ENCODE results near the gene SESTD1. TPM values are rescaled to one million over a fixed set of nuclear protein-coding genes. Genes with fewer than 3 reads are reported as not detected.

Gene SESTD1
- total and polyA plus RNA-seq, 7 experiments from 2014 or later: 1.2 to 23.2 (median 7.8) TPM

- H3K27ac Mint-ChIP-seq: no peak overlapping the region
Observed at GRCh38 chr2:179268277-179268925, 3.8 kb upstream of the SESTD1 start.

GRCh38 chr2:179266271-179266670 is 1.6 kb upstream of the SESTD1 start:
- H3K27me3 Mint-ChIP-seq: peaks cover 29 to 44% (median 35%) of the 10 kb centered on the region in 5 donors
- H3K4me3 ChIP-seq (ENCODE audit: low read length): no peak overlapping the region
- CTCF ChIA-PET: no interaction called here
- intact Hi-C loops (cut with micrococcal nuclease): loop anchor here (10.0 kb wide), 4 partner anchors 221 to 1071 kb away; partner anchors contain the start of genes OSBPL6 (in 1 of the 2), PJVK (in 1 of the 2) and PRKRA (in 1 of the 2)
- no peak overlapping the region for H3K27ac ChIP-seq (ENCODE audit: low read depth, low read length)
- ATAC-seq: no peak
- peaks cover 0 to 5% (median 0%) of the 10 kb centered on the region in 5 donors for H3K36me3 Mint-ChIP-seq
- H3K4me1 ChIP-seq (ENCODE audit: control insufficient read depth in 2 of 2, insufficient read depth in 2 of 2, low read length in 2 of 2): peaks cover 0 to 5% of the 10 kb centered on the region in 2 donors
- POLR2A ChIA-PET: no interaction called here
- H3K27me3 ChIP-seq (ENCODE audit: control insufficient read depth in 2 of 2, insufficient read depth in 2 of 2, low read length in 2 of 2): no peaks in the 10 kb centered on the region
- H3K36me3 ChIP-seq (ENCODE audit: control insufficient read depth in 2 of 3, insufficient read depth in 3 of 3, low read length in 3 of 3): no peaks in the 10 kb centered on the region
- peak overlapping the region in 2 of 9 donors; percentile 52 to 55 for H3K27ac Mint-ChIP-seq
- H3K9me3 Mint-ChIP-seq: peaks cover 0 to 3% (median 0%) of the 10 kb centered on the region in 11 donors
- no peaks in the 10 kb centered on the region for H3K9me3 ChIP-seq (ENCODE audit: control insufficient read depth in 2 of 3, low read length in 3 of 3)
- DNase-seq: no peak
- peak overlapping the region in 7 of 10 donors; percentile 12 to 91 (median 82) for H3K4me3 Mint-ChIP-seq
- H3K4me1 Mint-ChIP-seq: peaks cover 13 to 24% (median 19%) of the 10 kb centered on the region in 7 donors

More at GRCh38 chr2:179268277-179268925, 3.8 kb upstream of the SESTD1 start:
- no peaks in the 10 kb centered on the region for H3K9me3 Mint-ChIP-seq
- Histone ChIP-seq H3K27ac (ENCODE audit: low read depth, low read length) (no peak overlapping the region), H3K4me3 (ENCODE audit: low read length) (no peak overlapping the region), H3K4me1 (ENCODE audit: control insufficient read depth in 2 of 2, insufficient read depth in 2 of 2, low read length in 2 of 2) (peaks cover 0 to 5% of the 10 kb centered on the region in 2 donors), H3K27me3 (ENCODE audit: control insufficient read depth in 2 of 2, insufficient read depth in 2 of 2, low read length in 2 of 2) (no peaks in the 10 kb centered on the region), H3K36me3 (ENCODE audit: control insufficient read depth in 2 of 3, insufficient read depth in 3 of 3, low read length in 3 of 3) (no peaks in the 10 kb centered on the region), H3K9me3 (ENCODE audit: control insufficient read depth in 2 of 3, low read length in 3 of 3) (no peaks in the 10 kb centered on the region)
- DNase-seq: peak in 1 of 9 donors; percentile 27
- no peak overlapping the region for H3K4me3 Mint-ChIP-seq
- H3K36me3 Mint-ChIP-seq: no peaks in the 10 kb centered on the region
- ATAC-seq: no peak
- ChIA-PET CTCF (interaction anchor here (0.5 kb wide), 1 partner anchor 18 kb away, joined by 4 read pairs; no protein-coding TSS in a partner anchor), POLR2A (interaction anchor here (0.6 kb wide), 1 partner anchor 12 kb away, joined by 4 read pairs; no protein-coding TSS in a partner anchor)
- intact Hi-C loops (cut with micrococcal nuclease): loop anchor here (10.0 kb wide), 4 partner anchors 224 to 1074 kb away; partner anchors contain the start of genes OSBPL6 (in 1 of the 2), PJVK (in 1 of the 2) and PRKRA (in 1 of the 2)
- peaks cover 10 to 18% (median 16%) of the 10 kb centered on the region in 7 donors for H3K4me1 Mint-ChIP-seq
- H3K27me3 Mint-ChIP-seq: peaks cover 23 to 40% (median 26%) of the 10 kb centered on the region in 5 donors

- Histone ChIP-seq H3K36me3 (ENCODE audit: control insufficient read depth in 2 of 3, insufficient read depth in 3 of 3, low read length in 3 of 3) (no peaks in the 10 kb centered on the region), H3K4me1 (ENCODE audit: control insufficient read depth in 2 of 2, insufficient read depth in 2 of 2, low read length in 2 of 2) (peaks cover 0 to 5% of the 10 kb centered on the region in 2 donors), H3K27me3 (ENCODE audit: control insufficient read depth in 2 of 2, insufficient read depth in 2 of 2, low read length in 2 of 2) (no peaks in the 10 kb centered on the region), H3K9me3 (ENCODE audit: control insufficient read depth in 2 of 3, low read length in 3 of 3) (no peaks in the 10 kb centered on the region), H3K27ac (ENCODE audit: low read depth, low read length) (peak overlapping the region; percentile 21), H3K4me3 (ENCODE audit: low read length) (peak overlapping the region; percentile 42)
- H3K27me3 Mint-ChIP-seq: peaks cover 34 to 48% (median 38%) of the 10 kb centered on the region in 5 donors
- intact Hi-C loops (cut with micrococcal nuclease): loop anchor here (2.0 to 10.0 kb wide), 5 partner anchors 46 to 1070 kb away; partner anchors contain the start of genes OSBPL6 (in 1 of the 2), PJVK (in 1 of the 2) and PRKRA (in 1 of the 2)
- peak overlapping the region; percentile 59 to 91 (median 82) for H3K4me3 Mint-ChIP-seq
- H3K27ac Mint-ChIP-seq: peak overlapping the region in 4 of 9 donors; percentile 40 to 75 (median 52)
- ATAC-seq (peak; percentile 45), DNase-seq (peak in 1 of 9 donors; percentile 9)
- H3K9me3 Mint-ChIP-seq: peaks cover 0 to 3% (median 0%) of the 10 kb centered on the region in 11 donors
- H3K36me3 Mint-ChIP-seq: peaks cover 0 to 9% (median 0%) of the 10 kb centered on the region in 5 donors
- POLR2A ChIA-PET: no interaction called here
- CTCF ChIA-PET: no interaction called here
- H3K4me1 Mint-ChIP-seq: peaks cover 13 to 24% (median 19%) of the 10 kb centered on the region in 7 donors
Observed at GRCh38 chr2:179265082-179265510, 464 bp upstream of the SESTD1 start.

- Mint-ChIP-seq H3K27ac (peak overlapping the region in 7 of 9 donors; percentile 10 to 78 (median 62)), H3K4me1 (peaks cover 13 to 24% (median 19%) of the 10 kb centered on the region in 7 donors), H3K27me3 (peaks cover 31 to 45% (median 38%) of the 10 kb centered on the region in 5 donors), H3K4me3 (peak overlapping the region; percentile 73 to 92 (median 86)), H3K9me3 (peaks cover 0 to 3% (median 0%) of the 10 kb centered on the region in 11 donors), H3K36me3 (peaks cover 0 to 9% (median 0%) of the 10 kb centered on the region in 5 donors)
- peaks cover 0 to 5% of the 10 kb centered on the region in 2 donors for H3K4me1 ChIP-seq (ENCODE audit: control insufficient read depth in 2 of 2, insufficient read depth in 2 of 2, low read length in 2 of 2)
- H3K4me3 ChIP-seq (ENCODE audit: low read length): peak overlapping the region; percentile 49
- H3K27me3 ChIP-seq (ENCODE audit: control insufficient read depth in 2 of 2, insufficient read depth in 2 of 2, low read length in 2 of 2): no peaks in the 10 kb centered on the region
- intact Hi-C loops (cut with micrococcal nuclease): loop anchor here (1.0 to 10.0 kb wide), 8 partner anchors 10 to 1069 kb away; partner anchors contain the start of genes OSBPL6 (in 1 of the 2), PJVK (in 1 of the 2) and PRKRA (in 1 of the 2)
- ChIA-PET POLR2A (interaction anchor here (0.6 kb wide), 1 partner anchor 1934 kb away, joined by 3 read pairs; no protein-coding TSS in a partner anchor), CTCF (no interaction called here)
- H3K27ac ChIP-seq (ENCODE audit: low read depth, low read length): peak overlapping the region; percentile 60
- no peaks in the 10 kb centered on the region for H3K36me3 ChIP-seq (ENCODE audit: control insufficient read depth in 2 of 3, insufficient read depth in 3 of 3, low read length in 3 of 3)
- no peaks in the 10 kb centered on the region for H3K9me3 ChIP-seq (ENCODE audit: control insufficient read depth in 2 of 3, low read length in 3 of 3)
- ATAC-seq (peak; percentile 44), DNase-seq (peak in 7 of 9 donors; percentile 8 to 34 (median 12))
Observed at GRCh38 chr2:179263446-179264367, 925 bp downstream of the SESTD1 start.

- Mint-ChIP-seq H3K36me3 (peaks cover 0 to 9% (median 0%) of the 10 kb centered on the region in 5 donors), H3K27me3 (peaks cover 28 to 46% (median 38%) of the 10 kb centered on the region in 5 donors), H3K27ac (peak overlapping the region in 3 of 9 donors; percentile 45 to 78 (median 62)), H3K4me1 (peaks cover 13 to 24% (median 19%) of the 10 kb centered on the region in 7 donors), H3K9me3 (peaks cover 0 to 3% (median 0%) of the 10 kb centered on the region in 11 donors), H3K4me3 (peak overlapping the region; percentile 29 to 92 (median 86))
- Histone ChIP-seq H3K4me1 (ENCODE audit: control insufficient read depth in 2 of 2, insufficient read depth in 2 of 2, low read length in 2 of 2) (peaks cover 0 to 5% of the 10 kb centered on the region in 2 donors), H3K27ac (ENCODE audit: low read depth, low read length) (no peak overlapping the region), H3K4me3 (ENCODE audit: low read length) (no peak overlapping the region), H3K9me3 (ENCODE audit: control insufficient read depth in 2 of 3, low read length in 3 of 3) (no peaks in the 10 kb centered on the region), H3K36me3 (ENCODE audit: control insufficient read depth in 2 of 3, insufficient read depth in 3 of 3, low read length in 3 of 3) (no peaks in the 10 kb centered on the region), H3K27me3 (ENCODE audit: control insufficient read depth in 2 of 2, insufficient read depth in 2 of 2, low read length in 2 of 2) (no peaks in the 10 kb centered on the region)
- DNase-seq: no peak
- POLR2A ChIA-PET: interaction anchor here (0.6 kb wide), 1 partner anchor 1935 kb away, joined by 3 read pairs; no protein-coding TSS in a partner anchor
- no peak for ATAC-seq
- CTCF ChIA-PET: no interaction called here
- intact Hi-C loops (cut with micrococcal nuclease): loop anchor here (1.0 to 10.0 kb wide), 6 partner anchors 10 to 1068 kb away; partner anchors contain the start of genes OSBPL6 (in 1 of the 2), PJVK (in 1 of the 2) and PRKRA (in 1 of the 2)
Observed at GRCh38 chr2:179263015-179263414, 1.6 kb downstream of the SESTD1 start.

Data from naive thymus-derived CD4-positive, alpha-beta T cell (primary cell).